Uterus (tissue), 2 donors: Measurements from ENCODE around the gene CLMP.
"Not testable (repeated sequence)": the region's sequence is repeated elsewhere in the genome, so short reads cannot be mapped to it uniquely, and the experiment has no call there.

Experiments used
- CTCF ChIP-seq, 4 experiments: fragments of 200-600 bp in 2 of 4; fragments of 450-650 bp in 2 of 4; sonication (generic) in 2 of 4; IDR thresholded peaks; one replicate each; pipeline ENCODE4 v1.5.1; 2016 to 2019; ENCODE audit warnings: antibody characterized with exemption in 4 of 4, mild to moderate bottlenecking in 2 of 4, moderate library complexity in 1 of 4
- POLR2A ChIP-seq, 2 donors: fragments of 450-650 bp; IDR thresholded peaks; one replicate each; pipeline ENCODE4 v1.6.1; 2016; ENCODE audit warnings: antibody characterized with exemption in 2 of 2, mild to moderate bottlenecking in 1 of 2, moderate library complexity in 1 of 2

GRCh38 chr11:123206055-123206454 is 11.0 kb upstream of the CLMP start:
- not testable (repeated sequence) for TF ChIP-seq CTCF, POLR2A (IDR thresholded peaks at IDR 0.05)
